HG02840 (cell line): ENCODE measurements around the gene IGFBP3.
A peak's percentile ranks its signal among the peaks of the same experiment; 100 is the strongest.

ENCODE experiments used
- ATAC-seq: cut with Tn5 transposase; IDR thresholded peaks from one replicate; pipeline ENCODE4 v1.9.1; 2021; ENCODE audit warnings: mild to moderate bottlenecking, moderate library complexity, moderate number of reproducible peaks; ENCODE audit not compliant: unreplicated experiment, low FRiP score

Gene IGFBP3

DNA sequence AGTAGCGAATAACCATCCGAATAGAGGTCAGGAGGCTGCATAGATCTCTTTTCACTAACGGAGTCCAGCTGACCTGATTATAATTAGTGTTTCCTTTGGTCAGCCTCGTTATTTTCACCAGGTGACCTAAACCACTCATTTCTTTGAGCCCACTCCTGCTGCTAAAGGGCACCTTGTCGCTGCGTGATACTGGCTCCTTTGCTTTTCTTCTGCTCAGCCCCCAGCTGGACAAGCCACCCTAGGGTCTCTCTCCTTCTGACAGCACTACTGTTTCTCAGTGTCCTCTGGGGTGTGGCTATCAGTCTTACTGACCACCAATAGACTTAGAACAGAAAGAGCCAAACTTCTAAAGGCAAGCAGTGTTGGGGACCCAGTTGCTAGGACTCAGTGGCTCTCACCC is 2.7 kb upstream of the IGFBP3 start:
- ATAC-seq, result no peak

DNA sequence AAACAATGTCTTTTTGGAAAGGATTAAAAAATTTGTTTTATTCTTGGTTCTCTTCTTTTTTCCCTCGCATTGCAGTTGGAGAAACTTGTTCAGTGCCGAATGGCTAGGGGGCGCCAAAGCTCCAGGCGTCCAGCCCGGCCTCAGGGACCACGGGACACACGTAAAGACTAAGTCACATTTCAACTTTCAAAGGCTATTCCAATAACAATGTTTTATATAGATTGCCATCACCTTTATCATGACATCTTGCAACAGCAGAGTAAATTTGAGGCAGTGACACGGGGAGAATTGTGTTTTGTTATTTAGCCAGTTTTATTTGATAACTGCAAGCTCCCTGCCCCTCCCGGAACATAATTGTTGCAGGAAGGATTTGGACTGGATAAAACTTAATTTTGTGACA is 2.2 kb upstream of the IGFBP3 start:
- no peak for ATAC-seq

DNA sequence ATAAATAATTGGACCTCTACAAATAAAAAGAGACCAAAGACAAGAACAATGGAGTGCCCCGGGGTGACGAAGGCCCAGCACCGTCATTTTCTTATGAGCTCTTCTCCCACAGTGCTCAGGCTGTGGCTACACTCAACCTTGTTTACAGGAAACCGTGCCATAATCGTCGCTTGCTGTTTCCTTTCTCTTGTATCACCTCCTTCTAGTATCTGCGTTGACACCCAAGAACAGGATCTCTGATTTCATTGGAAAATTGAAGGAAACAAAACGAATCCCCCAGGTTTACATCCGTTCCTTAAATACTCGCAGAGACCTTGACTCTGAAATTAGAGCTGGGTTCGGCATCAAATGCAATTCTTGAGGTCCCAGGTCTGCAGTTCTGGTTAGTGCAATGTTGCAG is 1.7 kb upstream of the IGFBP3 start:
- no peak for ATAC-seq

DNA sequence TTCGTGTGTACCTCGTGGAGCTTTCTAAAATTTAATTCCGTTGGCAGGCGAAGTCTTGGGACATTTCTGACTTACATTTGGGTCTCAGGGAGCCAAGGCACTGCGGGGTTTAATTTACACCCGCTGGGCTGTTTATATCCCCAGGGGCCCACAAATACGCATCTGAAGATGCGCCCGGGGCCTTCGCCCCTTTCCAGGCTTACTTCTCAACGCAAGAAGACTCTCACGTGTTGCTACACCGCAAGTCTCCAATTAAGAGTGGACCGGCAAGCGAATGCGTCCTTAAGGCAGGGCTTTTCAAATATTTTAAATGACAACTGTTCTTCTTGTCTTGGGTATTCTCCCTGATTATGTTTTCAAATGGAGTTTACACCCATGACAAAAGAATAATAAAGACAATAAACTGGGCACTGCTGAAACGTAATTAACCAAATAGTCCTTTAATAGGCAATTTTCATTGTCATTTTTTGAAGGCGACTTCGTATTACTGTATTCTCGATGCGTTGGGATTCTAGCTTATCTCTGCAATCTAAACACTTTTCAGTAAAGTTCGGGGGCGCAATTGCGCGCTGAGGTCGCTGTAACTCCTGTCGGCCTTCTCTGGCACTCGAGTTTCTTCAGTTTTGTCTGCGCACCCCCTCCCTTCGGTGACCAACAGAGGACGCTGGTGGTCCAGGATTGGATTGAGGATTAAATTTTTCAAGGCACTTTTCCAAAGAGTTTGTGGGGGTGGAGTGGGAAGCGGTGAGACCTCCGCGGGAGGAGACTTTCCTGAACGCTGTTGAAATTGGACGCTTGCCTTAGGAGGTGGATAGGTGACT is 837 bp upstream of the IGFBP3 start:
- ATAC-seq, result no peak

DNA sequence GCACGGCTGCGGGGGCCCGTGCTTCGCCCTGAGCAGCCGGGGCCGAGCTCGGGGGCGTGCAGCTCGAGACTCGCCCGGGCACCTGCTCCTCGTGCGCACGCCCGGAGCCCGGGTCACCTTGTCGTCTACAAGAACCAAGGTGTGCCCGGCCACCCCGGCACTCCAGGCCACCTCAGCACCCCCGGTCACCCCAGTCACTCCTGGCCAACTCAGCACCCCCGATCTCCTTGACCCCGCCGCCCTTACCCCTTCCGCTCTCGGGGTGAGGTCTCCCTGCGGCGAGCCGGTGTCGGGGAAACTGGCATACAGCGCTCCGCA is 268 bp upstream of the IGFBP3 start:
- ATAC-seq, result no peak

DNA sequence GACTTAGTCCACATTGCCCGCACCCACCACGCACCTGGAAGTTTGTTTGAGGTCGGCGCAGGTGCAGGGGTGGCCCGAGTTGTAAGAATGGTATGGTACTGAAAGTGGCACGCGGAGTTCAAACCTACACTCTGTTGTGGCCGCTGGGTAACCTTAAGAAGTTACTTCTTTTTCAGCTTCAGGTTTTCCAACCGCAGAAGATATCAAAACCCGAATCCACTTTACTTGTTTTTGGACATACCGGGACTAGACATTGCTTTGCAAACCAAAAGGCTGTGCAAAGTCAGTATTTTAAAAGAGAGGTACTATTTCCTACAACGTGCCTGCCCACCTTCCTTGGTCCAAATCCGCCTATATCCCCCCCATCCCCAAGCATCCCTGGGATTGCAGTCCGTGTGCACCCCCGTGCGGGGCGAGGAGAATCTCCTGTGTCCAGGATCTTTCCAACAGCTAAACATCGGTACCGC is 1.0 kb downstream of the IGFBP3 start:
- ATAC-seq, result no peak

DNA sequence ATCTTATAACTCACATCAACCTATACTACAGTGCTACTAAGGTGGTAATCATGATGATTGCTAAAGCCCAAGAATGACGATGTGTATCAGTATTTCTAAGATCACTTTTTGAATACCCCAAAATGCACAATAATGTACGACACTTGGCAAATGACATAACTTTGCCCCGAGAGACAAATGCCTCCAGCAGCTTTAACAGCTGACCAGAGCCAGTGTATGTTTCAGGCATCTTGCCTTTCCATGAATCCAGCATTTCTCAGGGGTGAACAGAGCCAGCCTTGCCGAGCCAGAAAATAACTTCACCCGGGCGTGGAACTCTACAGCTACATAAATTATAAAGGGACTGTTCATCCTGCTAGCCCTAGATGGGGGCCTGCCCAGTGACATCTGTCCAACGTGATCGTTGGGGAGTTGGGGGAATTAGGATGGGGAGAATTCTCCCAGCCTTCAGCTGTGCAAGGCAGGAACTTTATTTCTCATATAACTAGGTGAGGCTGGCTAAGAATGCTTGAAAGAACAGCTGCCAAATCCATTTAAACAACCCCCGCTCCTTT is 1.8 kb downstream of the IGFBP3 start:
- no peak for ATAC-seq

DNA sequence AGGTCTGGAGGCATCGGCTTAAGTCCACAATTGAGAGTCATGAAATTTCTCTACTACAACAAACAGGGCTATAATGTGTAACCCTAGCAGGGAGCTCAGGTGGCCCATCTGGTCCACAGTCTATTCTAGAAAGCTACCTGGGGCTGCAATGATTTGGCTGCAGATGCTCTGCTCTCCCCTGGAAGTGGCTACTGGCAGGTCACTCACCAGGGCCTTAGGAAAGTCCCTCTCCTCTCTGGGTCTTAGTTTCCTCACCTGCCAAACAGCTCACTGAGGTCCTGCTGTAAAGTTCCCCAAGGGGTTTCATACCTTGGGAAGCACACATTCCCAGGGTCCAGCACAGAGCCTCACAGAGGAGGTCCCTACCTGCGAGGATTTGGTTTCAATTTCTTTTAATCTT is 2.5 kb downstream of the IGFBP3 start:
- no peak for ATAC-seq

DNA sequence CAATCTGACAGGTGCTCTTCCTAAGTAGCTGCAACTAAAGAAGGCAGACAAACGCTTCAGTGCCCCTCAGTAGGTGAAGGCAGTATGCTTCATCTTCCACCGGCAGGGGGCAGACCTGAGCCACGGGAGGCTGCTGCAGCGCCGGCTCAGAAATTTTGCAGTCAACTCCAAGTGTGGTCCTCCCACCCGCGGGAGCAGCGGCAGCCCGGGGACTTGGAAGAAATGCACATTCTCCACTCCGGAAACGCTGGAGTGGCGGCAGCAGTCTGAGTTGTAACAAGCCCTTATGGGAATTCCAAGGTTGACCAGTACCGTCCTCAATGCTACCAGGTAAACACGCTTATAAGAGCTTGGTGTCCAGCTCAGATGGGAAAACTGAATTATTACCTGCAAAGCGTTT is 3.4 kb downstream of the IGFBP3 start:
- peak; percentile 63 for ATAC-seq

DNA sequence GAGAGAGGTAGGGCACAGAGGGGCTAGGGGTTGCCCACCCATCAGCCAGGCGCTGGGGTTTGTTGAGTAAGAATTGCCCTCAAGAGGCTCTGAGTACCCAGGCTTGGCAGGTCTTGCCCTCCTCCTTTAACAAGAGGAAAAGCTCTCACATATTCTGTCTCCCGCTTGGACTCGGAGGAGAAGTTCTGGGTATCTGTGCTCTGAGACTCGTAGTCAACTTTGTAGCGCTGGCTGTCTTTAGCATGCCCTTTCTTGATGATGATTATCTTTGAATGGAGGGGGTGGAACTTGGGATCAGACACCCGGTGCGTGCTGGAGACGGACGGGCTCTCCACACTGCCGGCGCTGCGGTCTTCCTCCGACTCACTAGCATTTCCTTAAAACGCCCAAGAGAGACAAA is 4.0 kb downstream of the IGFBP3 start:
- ATAC-seq, result no peak

DNA sequence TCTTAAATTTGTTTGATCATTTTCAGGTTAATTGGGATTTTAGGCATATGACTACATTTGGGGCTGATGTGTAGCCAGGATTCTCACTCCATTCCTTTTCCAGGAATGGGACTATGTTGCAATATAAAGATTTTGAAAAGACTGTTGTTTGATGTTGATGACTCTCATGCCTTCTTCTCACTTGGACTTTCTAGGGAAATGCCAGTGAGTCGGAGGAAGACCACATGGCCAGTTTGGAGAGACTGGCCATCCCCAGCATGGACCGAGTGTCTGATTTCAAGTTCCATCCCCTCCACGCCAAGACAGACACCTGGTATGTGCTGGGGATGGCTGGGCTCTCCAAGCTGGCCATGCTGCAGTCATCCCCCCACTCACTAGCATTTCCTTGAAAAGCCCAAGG is 5.5 kb downstream of the IGFBP3 start:
- no peak for ATAC-seq

DNA sequence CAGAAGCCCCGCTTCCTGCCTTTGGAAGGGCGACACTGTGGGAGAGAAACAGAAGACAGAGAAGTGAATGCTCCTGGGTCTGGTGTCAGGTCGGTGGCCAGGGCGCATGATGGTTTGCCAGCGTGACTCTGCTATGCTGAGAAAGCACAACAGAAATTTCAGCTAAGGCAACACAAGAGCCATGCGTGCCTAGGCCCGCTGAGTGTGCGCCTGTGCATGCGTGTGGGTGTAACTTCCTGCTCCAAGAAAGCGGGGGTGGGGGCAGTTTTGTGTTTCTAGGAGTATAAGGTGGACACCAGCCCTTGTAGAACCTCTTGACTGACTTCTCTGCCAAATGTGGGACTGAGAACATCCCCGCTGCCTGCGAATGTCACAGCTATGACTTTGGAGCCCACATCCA is 6.2 kb downstream of the IGFBP3 start:
- ATAC-seq, result no peak

DNA sequence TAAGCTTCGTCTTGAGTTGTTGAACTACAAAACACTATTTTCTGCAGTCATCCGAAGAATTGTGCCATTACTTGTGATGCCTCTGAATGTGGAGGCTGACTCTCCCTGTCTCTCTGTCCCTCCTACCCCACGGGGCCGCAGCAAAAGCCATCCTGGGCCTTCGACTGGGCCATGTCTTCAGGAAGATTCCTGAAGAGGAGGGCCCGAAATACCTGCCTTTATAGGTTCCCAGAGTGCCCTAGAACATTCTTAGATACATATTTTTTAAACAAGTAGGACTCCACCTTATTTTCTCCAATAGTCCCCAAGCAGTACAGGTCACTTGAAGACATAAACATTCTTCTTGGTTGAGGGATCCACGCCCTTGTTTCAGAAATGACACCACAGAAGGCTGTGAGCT is 8.1 kb downstream of the IGFBP3 start:
- no peak for ATAC-seq

DNA sequence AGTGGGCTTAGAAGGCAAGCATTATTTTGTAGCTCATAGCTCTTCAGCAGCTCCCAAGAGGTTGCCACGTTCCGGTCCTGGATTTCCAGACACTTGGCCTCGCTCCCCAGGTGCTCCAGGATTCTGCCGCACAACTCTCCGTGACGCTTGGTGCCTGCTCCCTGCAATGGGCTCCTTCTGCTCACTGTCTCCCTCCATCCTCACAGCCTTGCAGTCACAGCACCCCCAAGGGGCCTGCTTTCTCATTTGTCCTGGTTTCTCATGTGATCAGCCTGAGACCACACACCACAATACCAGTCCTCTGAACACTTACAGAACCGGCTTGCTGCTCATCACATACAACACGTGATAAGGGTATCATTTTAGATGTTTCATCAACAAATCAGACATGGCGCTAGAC is 9.8 kb downstream of the IGFBP3 start:
- ATAC-seq, result no peak

DNA sequence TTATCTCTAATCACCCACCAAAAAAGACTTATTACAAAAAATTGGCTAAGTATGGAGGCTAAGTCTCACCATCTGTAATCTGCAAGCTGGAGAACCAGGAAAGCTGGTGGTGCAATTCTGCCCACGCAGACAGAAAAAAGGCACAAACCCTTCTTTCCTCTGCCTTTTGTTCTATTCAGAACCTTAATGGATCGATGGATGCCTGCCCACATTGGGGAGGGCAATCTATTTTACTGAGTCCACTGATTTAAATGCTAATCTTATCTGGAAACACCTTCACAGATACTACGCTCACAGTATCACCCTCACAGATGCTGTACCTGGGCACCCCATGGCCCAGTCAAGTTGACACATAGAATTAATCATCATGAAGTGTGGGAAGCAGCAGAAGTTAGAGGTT is 10.2 kb downstream of the IGFBP3 start:
- no peak for ATAC-seq

DNA sequence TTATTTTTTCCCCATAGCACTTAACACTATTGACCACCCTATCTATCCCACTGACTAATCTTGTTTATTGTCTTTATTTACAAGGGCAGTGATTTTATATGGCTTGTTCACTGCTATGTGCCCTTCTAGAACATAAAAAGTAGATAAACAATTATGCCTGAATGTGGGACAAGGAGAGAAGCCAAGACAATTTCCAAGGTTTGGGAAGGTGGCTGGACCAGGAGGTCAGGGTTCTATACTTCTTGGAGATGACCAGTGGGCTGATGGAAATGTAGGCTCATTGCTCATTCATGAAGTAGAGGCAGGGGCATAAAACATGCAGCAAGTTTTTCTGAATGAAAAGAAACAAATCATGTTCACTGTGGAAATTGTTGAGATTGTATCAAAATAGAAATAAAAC is 11.5 kb downstream of the IGFBP3 start:
- ATAC-seq, result no peak

DNA sequence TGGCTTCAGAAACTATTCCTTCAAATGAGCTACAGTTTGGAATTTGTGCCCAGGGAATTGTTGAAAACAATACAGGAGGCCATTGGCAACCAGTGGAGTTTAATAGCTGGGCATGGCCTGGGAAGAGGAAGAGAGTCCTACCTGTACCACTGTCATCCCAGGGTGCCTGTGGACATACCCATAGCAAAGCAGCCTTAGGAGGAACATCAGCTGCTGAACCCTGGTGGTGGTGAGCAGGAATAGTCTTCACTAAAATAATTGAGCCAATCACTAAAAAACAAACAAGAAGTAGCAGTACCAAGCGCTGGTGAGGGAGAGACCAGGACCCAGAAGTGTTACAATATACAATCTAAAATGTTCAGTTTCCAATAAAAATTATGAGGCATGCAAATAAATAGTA is 18.3 kb downstream of the IGFBP3 start:
- ATAC-seq, result no peak

DNA sequence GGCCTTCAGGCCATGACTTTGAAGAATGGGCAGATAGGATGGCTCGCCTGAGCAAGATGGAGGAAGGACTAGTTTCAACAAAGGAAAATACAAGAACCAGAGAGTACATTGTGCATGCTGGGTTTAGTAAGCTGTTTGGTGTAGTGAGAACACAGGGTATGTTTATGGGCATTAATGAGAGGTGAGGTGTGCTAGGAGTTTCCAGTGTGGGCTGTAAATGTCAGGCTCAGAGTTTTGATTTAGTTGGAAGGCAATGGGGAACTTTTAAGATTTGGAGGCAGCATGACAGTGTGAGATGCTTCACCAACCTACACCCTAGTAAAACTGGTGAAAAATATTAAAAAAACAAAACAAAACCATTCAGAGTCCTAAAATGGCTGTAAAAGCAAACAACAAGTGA is 19.5 kb downstream of the IGFBP3 start:
- ATAC-seq, result no peak

DNA sequence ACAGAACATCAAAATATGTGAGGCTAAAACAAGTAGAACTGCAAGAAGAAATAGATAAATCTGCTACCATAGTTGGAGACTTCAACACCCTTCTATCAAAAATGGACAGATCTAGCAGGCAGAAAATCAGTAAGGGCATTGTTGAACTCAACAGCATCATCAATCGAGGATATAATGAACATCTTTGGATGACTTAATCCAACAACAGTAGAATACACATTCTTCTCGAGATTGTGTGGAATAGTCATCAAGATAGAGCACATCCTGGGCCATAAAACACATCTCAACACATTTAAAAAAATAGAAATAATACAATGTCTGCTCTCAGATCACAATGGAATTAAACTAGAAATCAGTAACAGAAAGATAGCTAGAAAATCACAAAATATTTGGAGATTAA is 22.9 kb downstream of the IGFBP3 start:
- ATAC-seq, result no peak

DNA sequence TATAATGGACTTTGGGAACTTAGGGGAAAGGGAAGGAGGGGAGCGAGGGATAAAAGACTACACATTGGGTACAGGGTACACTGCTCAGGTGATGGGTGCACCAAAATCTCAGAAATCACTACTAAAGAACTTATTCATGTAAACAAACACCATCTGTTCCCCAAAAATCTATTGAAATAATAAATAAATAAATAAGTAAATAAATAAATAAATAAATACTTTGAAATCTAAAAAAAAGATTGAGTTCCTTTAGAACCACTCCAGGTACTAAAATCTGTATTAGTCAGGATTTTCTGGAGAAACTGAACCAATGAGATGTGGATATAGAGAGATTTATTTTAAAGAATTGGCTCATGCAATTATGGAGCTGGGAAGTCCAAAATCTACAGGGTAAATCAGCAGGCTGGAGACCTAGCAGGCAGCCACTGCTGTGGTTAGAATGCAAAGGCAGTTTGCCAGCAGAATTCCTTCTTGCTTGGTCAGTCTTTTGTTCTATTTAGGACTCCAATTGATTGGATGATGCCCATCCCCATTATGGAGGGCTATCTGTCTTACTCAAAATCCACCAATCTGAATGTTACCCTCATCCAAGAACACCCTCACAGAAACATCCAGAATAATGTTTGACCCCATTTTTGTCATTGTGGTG is 23.9 kb downstream of the IGFBP3 start:
- ATAC-seq, result no peak

DNA sequence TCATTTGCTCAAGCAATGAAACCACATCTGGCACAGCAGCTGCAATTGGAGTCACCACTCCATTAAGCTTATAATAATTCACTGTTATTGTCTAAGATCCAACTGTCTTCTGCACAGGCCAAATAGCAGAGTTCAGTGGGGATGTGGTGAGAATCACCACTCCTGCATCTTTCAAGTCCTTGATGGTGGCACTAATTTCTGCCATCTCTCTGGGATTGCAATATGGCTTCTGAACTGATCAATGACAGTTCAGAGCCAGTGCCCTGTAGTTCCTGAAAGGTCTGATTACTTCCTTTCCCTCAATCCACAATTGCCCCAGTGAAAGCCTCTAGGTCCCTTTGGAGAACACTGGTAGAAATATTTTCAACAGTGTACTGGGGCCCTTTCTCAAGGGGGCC is 26.4 kb downstream of the IGFBP3 start:
- ATAC-seq, result no peak
